Retinal pigment epithelial cell (primary cell): ENCODE measurements around the gene SFXN5.
"Not testable (repeated sequence)": the region's sequence is repeated elsewhere in the genome, so short reads cannot be mapped to it uniquely, and the experiment has no call there.

Experiments used
- DNase-seq: peaks from one replicate; pipeline ENCODE4 v3.0.0-alpha.2; 2010; ENCODE audit warnings: low read depth
- H3K4me3 ChIP-seq: 2 replicates; pipeline ENCODE4 v1.5.1; 2011; ENCODE audit warnings: mild to moderate bottlenecking, low read length, control low read depth, moderate library complexity
- CTCF ChIP-seq: conservative IDR thresholded peaks from 2 replicates; pipeline ENCODE4 v1.5.1; 2011; ENCODE audit warnings: low read depth, low read length, control low read depth, inconsistent platforms

SFXN5 gene

DNA sequence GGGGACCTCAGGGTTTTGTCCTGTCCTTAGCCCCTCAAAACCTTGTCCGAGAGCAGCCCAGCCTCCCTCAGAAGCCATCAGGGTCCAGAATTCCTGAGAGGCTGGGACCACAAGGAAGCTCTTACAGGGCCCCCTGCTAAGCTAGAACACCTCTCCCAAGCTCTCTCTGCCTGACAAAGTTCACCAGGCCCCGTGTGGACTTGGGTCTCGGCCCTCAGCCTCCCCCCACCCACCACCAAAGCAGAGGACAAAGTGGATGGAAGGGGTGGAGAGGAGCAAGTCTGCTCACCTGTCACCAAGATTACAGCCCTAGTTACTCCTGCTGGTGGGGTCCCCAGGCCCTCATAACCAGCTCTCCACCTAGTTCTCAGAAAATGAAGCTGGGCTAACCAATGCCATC is 24.4 kb upstream of the SFXN5 start:
- H3K4me3 ChIP-seq, result no peak overlapping the region
- no peak for TF ChIP-seq CTCF
- no peak for DNase-seq

GRCh38 chr2:73093601-73094218 is 22.2 kb upstream of the SFXN5 start:
- not testable (repeated sequence) for H3K4me3 ChIP-seq, DNase-seq

DNA sequence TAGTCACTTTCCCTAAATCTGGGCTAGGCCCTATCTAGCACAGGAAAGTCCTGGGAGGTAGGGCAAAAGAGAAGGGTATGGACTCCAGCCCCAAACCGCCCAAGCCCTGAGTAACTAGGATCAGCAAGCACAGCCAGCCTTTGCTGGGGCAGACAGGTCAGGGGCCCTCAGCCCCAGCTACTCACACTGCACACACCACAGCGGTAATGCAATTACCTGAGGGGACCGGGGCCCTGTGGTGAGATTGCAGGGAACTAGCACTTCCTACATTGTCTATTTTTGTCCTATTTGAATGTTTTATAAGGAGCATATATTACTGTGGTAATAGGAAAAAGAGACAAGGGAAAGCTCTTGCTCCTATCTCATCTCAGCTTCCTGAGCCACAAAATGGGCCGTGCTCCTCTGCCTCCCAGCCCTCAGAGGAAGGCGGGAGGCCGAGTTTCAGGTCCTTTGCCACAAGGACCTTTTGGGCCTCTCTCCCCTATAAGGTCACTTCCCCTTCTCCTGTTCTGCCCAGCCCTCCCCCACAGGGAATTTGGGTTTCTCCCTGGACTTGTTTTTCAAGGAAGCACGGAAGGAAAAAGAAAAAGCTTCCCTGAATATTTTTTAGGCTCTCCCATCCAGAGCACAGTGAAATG is 20.8 kb upstream of the SFXN5 start:
- no peak for DNase-seq
- no peak overlapping the region for H3K4me3 ChIP-seq
- TF ChIP-seq CTCF, result no peak

DNA sequence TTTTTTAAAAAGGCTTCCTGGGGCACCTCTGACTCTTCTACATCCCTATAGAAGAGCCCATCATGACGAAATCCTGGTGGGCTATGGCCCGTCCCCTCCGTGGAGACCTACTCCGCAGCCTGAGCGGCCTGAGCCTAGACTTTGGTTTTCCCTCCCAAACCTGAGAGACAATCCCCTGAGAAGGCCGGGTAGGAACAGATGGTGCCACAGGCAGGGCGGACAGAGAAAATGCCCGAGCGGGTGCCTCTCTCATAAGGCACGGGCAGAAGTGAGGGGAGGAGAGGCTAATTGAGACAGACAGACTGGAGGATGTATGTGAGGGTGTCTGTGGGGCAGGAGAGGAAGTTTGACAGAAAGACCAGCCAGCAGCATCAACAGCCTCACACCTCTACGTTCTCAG is 20.2 kb upstream of the SFXN5 start:
- no peak for TF ChIP-seq CTCF
- no peak for DNase-seq

DNA sequence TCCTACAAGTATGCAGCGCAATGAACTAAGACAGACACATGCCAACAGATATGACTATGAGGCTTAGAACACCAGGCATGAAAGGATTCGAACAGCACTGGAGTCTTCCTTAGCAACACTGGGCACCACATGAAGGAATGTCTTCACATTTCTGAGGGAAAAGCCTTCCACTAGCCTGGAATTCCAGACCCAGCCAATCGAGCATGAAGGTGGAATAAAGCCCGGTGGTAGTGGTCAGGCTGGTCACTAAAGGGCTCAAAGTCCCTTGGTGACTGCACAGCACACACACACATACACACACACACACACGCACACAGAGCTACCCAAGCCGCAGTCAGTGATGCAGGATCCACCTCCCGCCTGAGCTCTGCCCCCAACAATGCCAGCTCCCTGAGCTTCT is 19.7 kb upstream of the SFXN5 start:
- no peak for DNase-seq
- TF ChIP-seq CTCF, result no peak
- H3K4me3 ChIP-seq, result no peak overlapping the region

More for the DNA sequence above, 20.2 kb upstream of the SFXN5 start:
- H3K4me3 ChIP-seq, result no peak overlapping the region

GRCh38 chr2:73089270-73090030 is 17.9 kb upstream of the SFXN5 start:
- peak overlapping the region; percentile 1 for H3K4me3 ChIP-seq
- peak; percentile 96 for DNase-seq
- TF ChIP-seq CTCF, result no peak

DNA sequence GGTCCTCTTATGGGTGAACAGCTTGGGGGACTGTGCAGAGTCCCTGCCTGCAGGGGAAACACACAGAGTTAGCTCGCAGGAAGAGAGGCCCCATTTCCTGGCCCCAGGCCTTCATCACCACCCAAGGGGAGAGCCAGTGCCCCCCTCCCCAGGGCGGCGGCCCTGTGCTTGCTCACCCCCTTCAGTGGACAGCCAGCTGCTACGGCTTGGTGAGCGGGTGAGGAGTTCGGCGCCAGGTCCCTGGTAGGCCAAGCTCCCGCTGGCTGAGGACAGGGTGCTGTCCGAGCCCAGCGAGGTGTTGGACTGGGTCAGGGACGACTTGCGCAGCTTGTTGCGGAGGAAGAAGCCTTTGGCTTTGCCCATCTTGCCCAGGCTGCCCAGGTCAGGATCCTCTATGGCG is 17.2 kb upstream of the SFXN5 start:
- no peak overlapping the region for H3K4me3 ChIP-seq
- TF ChIP-seq CTCF, result no peak

More for the DNA sequence above, 17.2 kb upstream of the SFXN5 start:
- no peak for DNase-seq
